Endothelial cell of umbilical vein (primary cell): ENCODE data around the gene SULT1C2. TPM values are rescaled to one million over a fixed set of nuclear protein-coding genes. Genes with fewer than 3 reads are reported as not detected.

Experiments
- BruUV-seq: library from RNA; stranded (reverse); fragments of 400-500 nt; replicated peaks from 2 replicates; lab custom pipeline; 2021; lab: Mats Ljungman, UMichigan
- CTCF ChIA-PET: fragments of 300-600, 350-600 bp; sonication (Branson Sonifier 250); formaldehyde crosslinking; loops from one replicate; lab custom pipeline; 2021; ENCODE audit warnings: antibody characterized with exemption, inconsistent platforms; lab: Charles Lee
- POLR2A ChIA-PET: fragments of 300-600, 350-600 bp; sonication (Branson Sonifier 250); formaldehyde crosslinking; loops from one replicate; lab custom pipeline; 2021; ENCODE audit warnings: antibody characterized with exemption, inconsistent platforms; lab: Charles Lee
- DNase-seq: peaks from one replicate; pipeline ENCODE4 v3.0.0-alpha.2; 2011; ENCODE audit warnings: low read depth, low spot score
- FAIRE-seq: peaks from 2 replicates; lab custom pipeline; 2011; peaks lifted over from hg19 to GRCh38; lab: Jason Lieb, UNC
- H2AFZ ChIP-seq: 2 replicates; pipeline ENCODE4 v1.6.0; 2012; ENCODE audit warnings: low read depth, low read length, control low read depth, inconsistent platforms
- H3K27ac ChIP-seq: 2 replicates; pipeline ENCODE4 v1.5.1; 2011; ENCODE audit warnings: low read depth, mild to moderate bottlenecking, control low read depth, low read length, moderate library complexity; ENCODE audit not compliant: insufficient read depth
- H3K27me3 ChIP-seq, 2 experiments: 2 replicates each; pipeline versions ENCODE4 v1.6.0 to v1.6.1; 2011; ENCODE audit warnings: low read length in 2 of 2, mixed read lengths in 1 of 2; ENCODE audit not compliant: control insufficient read depth in 2 of 2, insufficient read depth in 2 of 2
- H3K36me3 ChIP-seq, 2 experiments: 2 replicates in 1 of 2; 3 replicates in 1 of 2; pipeline ENCODE4 v1.5.1; 2011; ENCODE audit warnings: low read length in 2 of 2, mild to moderate bottlenecking in 1 of 2, moderate library complexity in 1 of 2; ENCODE audit not compliant: control insufficient read depth in 2 of 2, insufficient read depth in 2 of 2; ENCODE audit errors: extremely low read depth in 1 of 2
- H3K4me1 ChIP-seq: 3 replicates; pipeline ENCODE4 v1.5.1; 2011; ENCODE audit warnings: mild to moderate bottlenecking, low read length; ENCODE audit not compliant: control insufficient read depth, insufficient read depth; ENCODE audit errors: extremely low read depth
- H3K4me2 ChIP-seq: 2 replicates; pipeline ENCODE4 v1.6.1; 2011; ENCODE audit warnings: low read length, control low read depth, mixed read lengths; ENCODE audit not compliant: insufficient read depth
- H3K4me3 ChIP-seq, 3 experiments: fragments of 200-600 bp in 1 of 3; sonication (generic), shearing (Covaris generic) in 1 of 3; replicated peaks in 1 of 3; 2 replicates each; pipeline ENCODE4 v1.5.1; 2011 to 2016; ENCODE audit warnings: control low read depth in 3 of 3, low read length in 3 of 3, mild to moderate bottlenecking in 2 of 3, inconsistent platforms in 1 of 3, low read depth in 1 of 3, moderate library complexity in 1 of 3; ENCODE audit not compliant: insufficient read depth in 1 of 3
- H3K79me2 ChIP-seq: 2 replicates; pipeline ENCODE4 v1.6.0; 2012; ENCODE audit warnings: low read length, inconsistent platforms; ENCODE audit not compliant: control insufficient read depth, insufficient read depth
- H3K9ac ChIP-seq: replicated peaks from 2 replicates; pipeline ENCODE3; 2011; ENCODE audit warnings: low read length, control low read depth; ENCODE audit not compliant: insufficient read depth; ENCODE audit errors: extremely low read depth
- H3K9me1 ChIP-seq: replicated peaks from 3 replicates; pipeline ENCODE4 v1.6.0; 2011; ENCODE audit warnings: mild to moderate bottlenecking, low read length; ENCODE audit not compliant: control insufficient read depth, insufficient read depth; ENCODE audit errors: extremely low read depth
- H3K9me3 ChIP-seq: replicated peaks from 2 replicates; pipeline ENCODE4 v1.5.1; 2012; ENCODE audit warnings: low read length, inconsistent platforms; ENCODE audit not compliant: control insufficient read depth, insufficient read depth
- H4K20me1 ChIP-seq: replicated peaks from 2 replicates; pipeline ENCODE3; 2011; ENCODE audit warnings: mild to moderate bottlenecking, low read length; ENCODE audit not compliant: control insufficient read depth, insufficient read depth; ENCODE audit errors: extremely low read depth
- CTCF ChIP-seq, 2 donors: IDR thresholded peaks; 1 replicate in 1 of 2; 2 replicates in 1 of 2; pipeline ENCODE4 v1.5.1; 2011; ENCODE audit warnings: low read length in 2 of 2, mild to moderate bottlenecking in 2 of 2, moderate library complexity in 2 of 2, control low read depth in 1 of 2, inconsistent platforms in 1 of 2, low read depth in 1 of 2; ENCODE audit not compliant: insufficient read depth in 1 of 2; ENCODE audit errors: extremely low read depth in 1 of 2
- EZH2 ChIP-seq: IDR thresholded peaks from 2 replicates; pipeline ENCODE4 v1.6.1; 2012; ENCODE audit warnings: borderline replicate concordance, low read depth, mild to moderate bottlenecking, moderate library complexity, low read length, inconsistent platforms; ENCODE audit not compliant: severe bottlenecking
- FOS ChIP-seq: IDR thresholded peaks from 2 replicates; pipeline ENCODE4 v1.6.1; 2011; ENCODE audit warnings: mild to moderate bottlenecking, low read length, moderate library complexity, borderline replicate concordance; ENCODE audit not compliant: insufficient read depth
- JUN ChIP-seq: IDR thresholded peaks from 2 replicates; pipeline ENCODE4 v1.6.1; 2011; ENCODE audit warnings: borderline replicate concordance, low read depth; ENCODE audit not compliant: insufficient read length, insufficient read depth
- MAX ChIP-seq: IDR thresholded peaks from 2 replicates; pipeline ENCODE4 v1.6.1; 2011; ENCODE audit not compliant: insufficient read depth, insufficient read length
- MYC ChIP-seq: IDR thresholded peaks from one replicate; pipeline ENCODE4 v1.6.1; 2011; ENCODE audit warnings: mild to moderate bottlenecking, low read depth, low read length
- POLR2A ChIP-seq: IDR thresholded peaks from 2 replicates; pipeline ENCODE4 v1.6.1; 2012; ENCODE audit warnings: low read depth, mild to moderate bottlenecking, control low read depth, low read length
- dilution Hi-C: fragments of 300-500 bp; cut with MboI; formaldehyde crosslinking; loops from one replicate; pipeline ENCODE4 v1.15.0; 2019; ENCODE audit warnings: low sequenced_read_pairs; ENCODE audit not compliant: extremely low pct_ligation_motif_present
- intact Hi-C: fragments of 100-400 bp; cut with micrococcal nuclease; formaldehyde crosslinking; loops from one replicate; pipeline ENCODE4 v1.10.0; 2022
- polyA plus RNA-seq, 4 experiments: library from polyadenylated mRNA; depleted of rRNA in 3 of 4; stranded (reverse) in 3 of 4; unstranded in 1 of 4; fragments of >200 nt; gene quantifications; 2 replicates each; pipeline versions ENCODE4 v1.2.1 to v1.2.3, GENCODE V29; 2011 to 2012; ENCODE audit warnings: missing spikeins in 1 of 4
- total RNA-seq: library from RNA; stranded (reverse); gene quantifications from 2 replicates; pipeline ENCODE4 v1.2.3, GENCODE V29; 2021

SULT1C2 gene
- total and polyA plus RNA-seq, 2 donors (not counting 3 experiments of a cell fraction or from before 2014, with no cell fraction given) = not detected

DNA sequence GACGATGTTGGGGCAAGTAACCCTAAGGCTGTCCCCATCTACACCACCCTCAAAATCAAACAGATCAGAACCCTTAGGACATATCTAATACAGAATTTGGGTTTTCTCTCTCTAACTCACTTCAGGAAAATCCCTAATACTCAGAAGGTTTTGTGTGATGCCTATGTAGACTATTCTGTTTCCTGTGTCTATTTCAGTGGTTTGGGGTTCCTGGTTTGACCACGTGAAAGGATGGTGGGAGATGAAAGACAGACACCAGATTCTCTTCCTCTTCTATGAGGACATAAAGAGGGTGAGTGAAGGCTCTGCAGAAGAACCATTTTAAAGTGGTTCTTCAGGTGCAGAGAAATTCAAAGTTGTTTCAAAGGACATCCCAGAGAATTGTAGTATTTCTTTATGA is 16.3 kb downstream of the SULT1C2 start:
- no peak overlapping the region for H3K27ac ChIP-seq
- CTCF ChIA-PET = no interaction called here
- H3K4me3 ChIP-seq = no peak overlapping the region
- POLR2A ChIA-PET = no interaction called here
- BruUV-seq = no TSS peak
- DNase-seq (no peak), FAIRE-seq (no peak)
- H3K79me2 ChIP-seq = no peaks in the 10 kb centered on the region
- peaks cover 0 to 3% of the 10 kb centered on the region in 2 experiments for H3K27me3 ChIP-seq
- intact Hi-C loops = no loop called here
- no peaks in the 10 kb centered on the region for H3K9me3 ChIP-seq
- no peaks in the 10 kb centered on the region for H4K20me1 ChIP-seq
- H3K4me2 ChIP-seq = no peak overlapping the region
- no peak overlapping the region for H2AFZ ChIP-seq
- dilution Hi-C loops = no loop called here
- no peak for TF ChIP-seq CTCF (IDR thresholded peaks at IDR 0.05; ENCODE audit: extremely low read depth in 1 of 2, insufficient read depth in 1 of 2, low read depth in 1 of 2, low read length in 2 of 2)
- no peak for TF ChIP-seq EZH2
- no peak for TF ChIP-seq POLR2A
- no peak for TF ChIP-seq FOS
- TF ChIP-seq MAX = no peak
- no peak overlapping the region for H3K9ac ChIP-seq
- no peaks in the 10 kb centered on the region for H3K9me1 ChIP-seq
- no peaks in the 10 kb centered on the region for H3K36me3 ChIP-seq
- no peaks in the 10 kb centered on the region for H3K4me1 ChIP-seq

- no peak for FAIRE-seq
Observed at GRCh38 chr2:108305901-108306300, 17.2 kb downstream of the SULT1C2 start.

More at GRCh38 chr2:108305901-108306300, 17.2 kb downstream of the SULT1C2 start:
- no peaks in the 10 kb centered on the region for H3K36me3 ChIP-seq
- no peaks in the 10 kb centered on the region for H3K9me1 ChIP-seq
- CTCF ChIA-PET = no interaction called here
- H3K27me3 ChIP-seq = peaks cover 0 to 3% of the 10 kb centered on the region in 2 experiments
- H4K20me1 ChIP-seq = no peaks in the 10 kb centered on the region
- no peak for TF ChIP-seq JUN
- no peak for TF ChIP-seq POLR2A
- TF ChIP-seq FOS = no peak
- no peak for TF ChIP-seq MYC
- no peaks in the 10 kb centered on the region for H3K79me2 ChIP-seq
- no peak overlapping the region for H3K9ac ChIP-seq
- no peak for DNase-seq
- intact Hi-C loops = no loop called here
- POLR2A ChIA-PET = no interaction called here
- H3K9me3 ChIP-seq = no peaks in the 10 kb centered on the region
- H3K4me3 ChIP-seq = no peak overlapping the region
- no peak overlapping the region for H3K27ac ChIP-seq
- H3K4me1 ChIP-seq = no peaks in the 10 kb centered on the region
- no peak overlapping the region for H2AFZ ChIP-seq
- dilution Hi-C loops = no loop called here
- no TSS peak for BruUV-seq
- no peak overlapping the region for H3K4me2 ChIP-seq
